Activated CD4-positive, alpha-beta T cell treated with anti-CD3 and anti-CD28 coated beads, Interleukin-2, amount 50 U/mL, for 4 hours (primary cell): ENCODE data around the gene POLR3GL.

Source experiments
- DNase-seq, 2 experiments: peaks; one replicate each; pipeline ENCODE4 v3.0.0-alpha.2; 2020

Gene POLR3GL

DNA sequence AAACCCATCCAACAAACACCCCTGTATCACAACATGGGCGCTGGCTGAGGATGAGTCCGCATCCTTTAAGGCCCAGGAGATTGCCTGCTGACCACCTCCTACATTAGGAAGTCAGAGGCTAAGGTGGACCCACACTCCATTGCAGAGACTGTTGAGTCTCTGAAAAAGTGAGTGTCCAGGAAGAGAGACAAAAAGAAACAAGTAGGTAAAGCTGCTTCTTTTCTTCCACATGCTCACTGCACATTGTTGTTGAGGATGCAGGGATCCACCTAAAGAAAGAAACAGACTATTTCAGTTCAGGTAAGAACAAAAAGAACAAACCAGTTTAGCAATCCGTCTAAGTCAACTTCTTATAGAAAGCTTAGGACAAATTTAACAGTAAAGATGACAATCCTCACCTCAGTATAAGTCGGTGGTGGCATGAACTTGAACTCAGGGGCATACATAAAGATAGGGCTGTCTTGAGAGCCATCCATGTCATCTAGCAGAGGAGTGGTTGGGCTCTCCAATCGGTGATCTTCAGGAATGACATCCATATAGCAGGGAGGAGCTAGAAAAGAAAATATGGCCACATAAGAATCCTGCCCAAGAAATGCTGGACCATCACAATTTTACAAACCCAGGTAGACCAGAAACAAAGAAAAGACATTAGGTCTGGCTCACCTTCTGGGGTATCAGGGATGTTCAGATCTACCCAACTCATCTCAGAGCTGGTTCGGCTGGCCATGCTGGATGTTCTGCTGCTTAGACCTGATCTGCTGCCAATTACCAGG, 29.3 kb downstream of the POLR3GL start:
- no peak for DNase-seq

DNA sequence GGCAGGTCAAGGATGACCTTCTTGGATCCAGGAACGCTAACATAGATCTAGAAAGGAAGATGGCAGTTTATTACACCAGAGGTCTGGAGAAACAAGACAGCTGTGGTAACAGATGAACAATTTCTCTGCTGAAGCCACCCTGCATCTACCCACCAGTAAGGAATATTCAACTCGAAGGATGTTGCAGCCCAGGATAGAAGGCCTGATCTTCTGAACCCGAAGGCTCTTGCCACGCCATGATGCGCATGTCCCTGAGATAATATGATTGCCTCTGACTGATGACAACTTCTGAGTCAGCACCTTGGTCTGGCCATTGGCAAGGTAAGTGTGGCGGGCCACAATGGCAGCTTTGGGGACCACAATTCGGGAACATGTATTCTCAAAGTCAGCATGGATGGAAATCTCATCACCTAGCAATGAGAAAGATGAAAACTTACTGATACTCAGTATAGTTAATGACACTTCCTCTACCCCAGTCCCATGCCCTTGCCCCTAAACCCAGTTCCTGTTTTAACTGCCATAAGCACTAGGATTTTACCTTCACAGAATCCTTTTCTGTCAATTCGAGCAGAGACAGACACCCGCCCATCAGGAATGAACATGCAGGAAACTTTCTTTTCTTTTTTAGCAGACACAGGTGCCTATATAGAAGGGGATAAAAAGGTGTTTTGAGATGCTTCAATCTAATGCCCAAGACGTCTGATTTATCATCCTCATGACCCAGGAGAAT, 30.1 kb downstream of the POLR3GL start:
- DNase-seq: no peak

DNA sequence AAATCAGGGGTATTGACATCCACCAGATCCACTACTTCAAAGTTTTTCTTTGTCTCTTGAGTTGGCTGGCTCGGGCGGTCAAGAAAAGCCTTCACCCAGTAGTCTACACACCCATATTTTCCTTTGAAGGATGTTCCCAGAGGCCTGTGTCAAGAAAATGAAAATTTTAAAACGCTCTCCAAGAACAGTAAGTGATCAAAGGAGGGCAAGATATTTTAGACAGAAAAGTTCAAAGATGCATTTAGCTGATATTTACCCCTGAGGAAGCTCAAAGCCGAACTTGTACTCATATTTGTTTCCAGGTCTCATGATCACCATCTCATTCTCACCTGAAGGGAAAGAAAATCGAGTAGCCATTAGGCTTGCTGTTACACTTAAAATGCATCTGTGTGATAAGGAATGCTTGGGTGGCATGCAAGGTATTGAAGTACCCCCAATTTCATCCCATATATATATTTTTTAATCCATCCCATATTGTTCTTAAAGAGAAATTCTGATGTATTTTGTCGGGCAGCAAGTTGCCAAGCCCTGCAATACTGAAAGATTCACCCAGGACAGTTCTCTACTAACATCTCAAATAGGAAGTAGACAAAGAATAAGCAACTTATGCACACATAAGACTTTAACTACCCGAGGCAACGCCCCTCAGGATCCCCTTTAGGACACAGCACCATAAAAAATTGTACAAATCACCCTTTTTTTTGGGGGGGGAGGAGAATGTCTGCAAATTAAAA, 30.8 kb downstream of the POLR3GL start:
- no peak for DNase-seq

DNA sequence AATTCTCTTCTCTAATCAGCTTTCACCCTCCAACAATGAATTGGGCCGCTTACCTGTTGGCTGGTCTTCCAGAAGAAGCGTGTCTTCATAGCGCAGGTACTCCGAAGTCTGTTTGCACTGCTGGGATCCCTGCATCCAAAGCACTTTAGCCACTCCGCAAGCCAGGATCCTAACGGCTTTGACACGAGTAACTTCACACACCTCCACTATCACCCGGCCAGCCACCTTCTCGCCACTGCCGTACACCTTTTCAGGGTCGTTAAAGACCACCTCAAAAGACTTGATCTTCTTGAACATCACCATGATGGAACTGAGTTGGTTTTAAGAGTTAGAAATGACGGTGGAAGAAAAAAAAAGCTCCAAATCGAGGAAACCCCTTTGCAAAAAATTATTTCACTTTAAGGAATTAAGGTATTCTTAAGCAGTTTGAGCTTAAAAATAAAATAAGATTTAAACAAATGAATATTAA, 31.5 kb downstream of the POLR3GL start:
- no peak for DNase-seq

DNA sequence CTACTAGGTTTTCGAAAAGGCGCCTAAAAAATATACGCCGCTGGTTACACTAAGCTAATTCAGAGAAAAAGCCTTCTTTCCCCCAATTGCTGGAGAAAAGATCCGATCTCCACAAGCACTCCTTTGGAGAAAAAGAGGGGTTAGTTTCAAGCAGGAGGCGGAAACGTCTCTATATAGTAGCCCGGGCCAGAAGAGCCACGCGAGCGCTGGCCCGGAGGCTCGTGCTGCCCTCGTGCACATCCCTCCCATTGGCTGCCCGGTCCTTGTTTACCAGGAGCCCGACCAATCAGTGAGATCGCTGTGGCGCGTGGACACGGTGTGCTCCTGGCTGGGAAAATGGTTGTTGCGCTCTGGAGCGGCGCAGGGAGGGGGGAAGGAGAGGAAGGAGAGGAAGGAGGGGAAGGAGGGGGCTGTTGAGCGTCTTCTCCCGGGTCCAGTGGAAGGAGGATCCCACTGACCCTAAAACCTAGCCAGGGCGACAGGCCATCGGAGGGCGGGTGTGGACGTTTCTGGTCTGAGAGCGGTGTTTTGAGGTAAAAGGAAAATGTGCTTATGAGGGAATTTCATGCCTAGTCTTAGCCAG, 32.0 kb downstream of the POLR3GL start, which contains the start of gene TXNIP:
Gene TXNIP (minus strand): TSS at position 147 of the 583 bp plus-strand sequence. CDS start 313 bp downstream, outside the sequence.
- peak; percentile 74 to 79 for DNase-seq

DNA sequence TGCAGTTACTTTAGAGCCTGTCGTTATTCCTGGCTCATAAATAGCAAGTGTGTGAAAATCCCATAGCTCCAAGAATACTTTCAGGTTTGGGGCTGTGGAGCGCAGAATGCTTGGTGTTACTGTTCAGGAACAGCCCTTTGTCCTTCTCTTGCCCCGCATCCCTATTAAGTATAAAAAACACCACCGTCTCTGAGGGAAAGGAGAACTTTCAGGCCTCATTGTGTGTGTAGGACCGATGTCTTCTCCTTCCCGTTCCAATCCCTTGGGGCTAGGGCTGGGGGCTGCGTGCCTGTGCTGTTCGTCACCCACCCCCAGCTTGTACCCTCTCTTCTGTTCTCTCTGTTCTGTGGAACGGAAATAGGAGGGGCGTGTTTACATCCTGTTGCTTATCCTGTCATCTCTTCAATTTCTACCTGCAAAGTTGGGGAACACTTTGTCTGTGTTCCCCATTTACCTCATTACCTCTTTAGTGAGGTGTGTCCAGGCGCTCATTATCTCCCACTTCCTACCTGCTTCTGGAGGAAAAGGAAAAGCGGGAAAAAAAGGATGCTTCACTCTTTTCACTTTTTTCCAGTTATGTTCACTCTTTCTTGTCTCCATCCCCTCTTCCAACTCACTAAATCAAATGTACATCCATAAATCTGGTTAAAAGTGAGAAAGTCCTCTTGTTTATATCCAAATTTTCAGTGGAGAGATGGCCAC, 32.7 kb downstream of the POLR3GL start:
- DNase-seq: peak in 1 of 2 experiments; percentile 40

DNA sequence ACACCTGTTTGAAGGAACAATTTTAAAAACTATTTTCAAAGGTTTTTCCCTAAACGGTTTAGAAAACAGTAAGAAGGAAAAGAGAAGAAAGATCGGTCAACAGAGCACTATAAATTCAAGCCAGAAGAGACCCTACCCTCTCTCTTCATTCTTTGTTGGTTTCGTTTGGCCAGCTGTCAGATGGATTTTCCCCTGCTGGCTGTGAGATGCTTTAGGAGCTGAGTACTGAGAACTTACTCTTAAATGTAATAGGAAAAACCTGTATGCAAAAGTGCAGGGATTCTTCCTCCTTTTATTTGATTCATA, 33.2 kb downstream of the POLR3GL start:
- DNase-seq: no peak

DNA sequence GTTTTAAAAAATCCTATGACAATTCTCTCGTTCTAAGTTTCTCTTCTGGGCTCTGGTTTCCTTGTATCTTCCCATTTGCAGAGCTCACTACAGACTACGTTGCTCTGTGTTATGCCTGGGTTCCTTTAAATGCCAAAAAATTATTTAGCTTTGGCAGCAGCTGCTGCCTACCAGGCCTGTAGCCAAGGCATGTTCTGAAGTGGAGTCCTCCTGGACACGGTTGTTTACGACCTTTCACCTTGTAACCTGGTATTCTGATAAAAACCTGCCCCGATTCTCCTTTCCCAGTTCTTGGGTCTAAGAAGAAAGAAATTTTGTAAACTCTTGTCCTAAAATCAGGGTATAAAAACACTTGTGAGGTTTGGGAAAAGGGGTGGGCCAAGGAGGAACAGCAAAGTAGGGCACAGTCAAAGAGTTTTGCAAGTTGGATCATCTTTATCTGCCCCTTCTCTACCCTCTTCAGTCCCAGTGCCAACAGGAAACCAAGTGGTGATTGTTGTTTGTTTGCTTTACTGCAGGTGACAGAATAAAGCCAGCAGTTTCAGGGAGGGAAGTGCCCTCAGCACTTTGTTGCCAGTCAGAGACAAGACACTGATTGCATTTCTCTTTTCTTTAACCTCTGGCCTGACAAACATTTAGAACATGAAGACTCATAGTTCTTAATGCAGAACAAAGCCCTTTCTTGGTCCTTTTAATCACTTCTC, 35.0 kb downstream of the POLR3GL start:
- no peak for DNase-seq

DNA sequence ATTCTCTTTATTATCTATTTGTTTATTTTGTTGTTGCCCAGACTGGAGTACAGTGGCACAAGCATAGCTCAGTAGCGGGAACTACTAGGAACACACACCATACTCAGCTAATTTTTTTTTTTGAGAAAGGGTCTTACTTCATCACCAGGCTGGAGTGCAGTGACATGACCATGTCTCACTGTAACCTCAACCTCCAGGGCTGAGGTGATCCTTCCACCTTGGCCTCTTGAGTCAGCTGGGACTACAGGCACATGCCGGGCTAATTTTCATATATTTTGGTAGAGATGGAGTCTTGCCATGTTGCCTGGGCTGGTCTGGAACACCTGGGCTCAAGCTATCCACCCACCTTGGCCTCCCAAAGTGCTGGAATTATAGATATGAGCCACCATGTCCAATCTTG, 37.2 kb downstream of the POLR3GL start:
- DNase-seq: no peak

DNA sequence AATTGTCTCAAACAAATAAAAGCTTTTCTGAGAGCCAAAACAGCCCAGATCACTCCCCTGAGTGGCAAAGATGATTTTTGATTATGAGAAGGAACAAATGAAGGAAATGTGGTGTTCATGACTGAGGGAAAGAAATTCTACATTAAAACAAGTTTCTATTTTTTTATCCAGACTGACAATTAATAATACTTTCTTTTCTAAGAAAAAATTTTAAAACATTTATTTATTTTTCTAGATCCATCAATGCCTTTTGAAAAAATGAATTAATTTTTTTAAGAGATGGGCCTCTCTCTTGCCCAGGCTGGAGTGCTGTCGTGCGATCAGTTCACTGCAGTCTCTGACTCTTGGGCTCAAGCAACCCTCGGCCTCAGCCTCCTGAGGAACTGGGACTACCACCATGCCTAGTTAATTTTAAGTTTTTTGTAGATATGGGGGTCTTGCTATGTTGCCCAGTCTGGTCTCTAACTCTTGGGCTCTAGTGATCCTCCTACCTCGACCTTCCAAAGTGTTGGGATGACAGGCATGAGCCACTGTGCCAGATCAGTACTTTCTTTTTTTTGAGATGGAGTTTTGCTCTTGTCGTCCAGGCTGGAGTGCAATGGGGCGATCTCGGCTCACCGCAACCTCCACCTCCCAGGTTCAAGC, 43.1 kb downstream of the POLR3GL start:
- no peak for DNase-seq

DNA sequence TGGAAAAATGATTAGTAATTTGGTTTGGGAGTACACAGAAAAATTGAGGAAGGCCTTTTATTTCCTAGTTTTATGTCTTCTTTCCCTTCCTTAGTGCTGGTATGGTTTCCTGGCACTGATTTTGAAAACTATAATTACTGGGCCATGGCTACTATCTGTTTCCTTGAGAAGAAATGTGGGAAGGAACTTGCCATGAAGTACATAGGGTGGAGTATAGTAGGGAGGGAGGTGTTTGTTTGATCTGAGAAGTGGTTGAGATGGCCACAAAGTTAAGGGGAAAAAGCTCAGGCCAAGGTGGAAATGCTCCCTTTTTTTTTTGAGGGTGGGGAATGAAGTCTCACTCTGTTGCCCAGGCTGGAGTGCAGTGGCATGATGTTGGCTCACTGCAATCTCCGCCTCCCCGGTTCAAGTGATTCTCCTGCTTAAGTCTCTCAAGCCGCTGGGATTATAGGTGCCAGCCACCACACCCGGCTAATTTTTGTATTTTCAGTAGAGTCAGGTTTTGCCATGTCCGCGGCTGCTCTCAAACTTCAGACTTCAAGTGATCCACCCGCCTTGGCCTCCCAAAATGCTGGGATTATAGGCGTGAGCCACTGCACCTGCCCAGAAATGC, 45.7 kb downstream of the POLR3GL start:
- no peak for DNase-seq

DNA sequence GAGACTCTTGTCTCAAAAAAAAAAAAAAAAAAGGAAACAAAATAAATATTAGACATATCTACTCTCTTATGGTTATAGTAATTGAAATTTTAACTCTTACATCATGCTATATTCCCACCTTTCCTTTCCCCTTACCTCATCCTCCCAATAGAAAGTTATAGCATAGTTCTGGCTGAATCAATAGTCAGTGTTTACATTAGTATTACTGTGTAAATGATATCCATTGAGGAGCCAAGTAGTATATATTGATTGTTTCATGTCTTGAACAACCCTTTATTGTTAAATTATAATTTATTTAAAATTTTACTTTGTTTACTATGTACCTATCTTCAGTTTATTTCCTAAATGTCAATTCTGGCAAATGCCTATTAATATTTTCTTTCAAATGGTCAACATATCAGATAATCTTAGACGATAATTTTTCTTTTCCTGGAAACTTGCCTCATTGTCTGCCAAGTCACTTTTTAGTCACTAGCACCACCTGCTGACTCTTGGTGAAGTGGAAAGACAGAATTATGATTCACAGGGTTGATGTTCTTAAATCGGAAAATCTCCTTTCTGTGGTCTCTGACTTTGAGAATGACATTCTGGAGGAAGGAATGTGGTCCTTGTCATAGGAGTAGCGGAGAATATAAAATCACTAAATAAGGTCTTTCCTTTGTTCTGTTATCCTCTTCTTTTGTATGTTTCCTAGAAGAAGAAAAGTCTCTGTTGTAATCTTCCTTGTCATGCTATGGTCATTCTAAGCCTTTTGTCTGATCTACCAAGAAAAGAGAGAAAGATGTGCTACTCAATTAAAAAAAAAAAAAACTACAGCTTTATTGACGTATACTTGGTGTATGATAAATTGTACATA, 48.4 kb downstream of the POLR3GL start:
- peak; percentile 46 to 52 for DNase-seq

DNA sequence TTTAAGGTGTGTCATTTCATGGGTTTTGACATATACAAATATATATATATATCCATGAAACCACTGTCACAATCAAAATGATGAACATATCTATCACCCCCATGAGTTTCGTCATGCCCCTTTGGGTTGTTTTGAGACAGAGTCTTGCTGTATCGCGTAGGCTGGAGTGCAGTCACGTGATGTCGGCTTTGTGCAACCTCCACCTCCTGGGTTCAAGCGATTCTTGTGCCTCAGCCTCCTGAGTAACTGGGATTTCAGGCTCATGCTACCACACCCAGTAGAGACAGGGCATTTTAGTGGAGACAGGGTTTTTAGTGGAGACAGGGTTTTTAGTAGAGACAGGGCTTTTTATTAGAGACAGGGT, 49.1 kb downstream of the POLR3GL start:
- DNase-seq: no peak

DNA sequence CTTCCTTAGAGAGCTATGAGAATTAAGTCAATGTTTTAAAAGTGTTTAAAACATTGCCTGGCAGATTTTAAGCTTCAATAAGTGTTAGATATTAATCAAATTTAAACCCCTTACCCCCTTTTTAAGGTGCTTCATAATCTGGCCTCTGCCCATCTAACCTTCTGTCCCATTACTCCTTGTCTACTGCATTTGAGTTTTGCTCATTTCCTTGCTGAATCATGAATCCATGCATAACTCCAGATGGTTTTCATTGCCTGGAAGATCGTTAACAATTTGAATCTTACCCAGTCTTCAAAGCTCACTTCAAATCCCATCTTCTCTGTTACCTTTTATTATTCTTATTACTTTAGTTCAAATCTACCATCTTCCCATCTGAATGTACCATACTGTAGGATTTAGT, 52.4 kb downstream of the POLR3GL start:
- DNase-seq: no peak

DNA sequence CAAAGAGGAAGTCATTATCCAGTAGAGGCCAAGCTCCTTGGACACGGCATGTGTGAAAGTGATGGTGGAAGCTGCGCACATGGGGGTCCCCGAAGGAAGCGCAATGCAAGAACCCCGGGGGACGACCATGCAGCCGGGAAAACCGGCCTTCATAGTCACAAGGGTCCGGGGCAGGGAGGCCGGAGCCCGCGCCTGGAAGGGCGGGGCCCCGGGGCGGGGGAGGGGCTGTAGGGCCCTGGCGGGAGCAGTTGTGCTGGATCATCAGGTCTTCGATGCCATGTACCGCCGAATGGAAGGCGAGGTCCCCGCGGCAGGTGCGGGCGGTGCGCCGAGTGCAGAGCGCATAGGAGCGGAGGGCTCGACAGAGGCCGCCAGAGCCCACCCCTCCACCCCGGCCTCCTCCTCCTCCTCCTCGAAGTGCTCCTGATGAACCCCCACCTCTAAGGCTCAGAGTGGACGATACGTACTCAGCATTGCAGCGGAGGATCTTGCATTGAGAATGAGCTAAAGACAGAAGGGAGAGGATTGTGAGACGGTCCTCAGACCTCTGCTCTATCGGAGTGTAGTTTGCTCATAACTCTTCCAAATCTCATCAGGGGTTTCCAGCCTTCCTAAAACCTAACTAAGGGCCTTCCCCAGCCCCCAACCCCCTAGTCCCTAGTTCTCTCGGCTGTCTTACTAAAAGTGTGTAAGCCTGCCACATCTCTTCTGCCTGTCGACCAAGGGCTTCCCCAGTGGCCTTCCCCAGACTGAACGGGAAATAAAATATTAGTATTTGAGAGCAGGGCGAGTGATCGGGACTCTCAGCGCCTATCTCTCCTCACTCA, 55.0 kb downstream of the POLR3GL start:
- no peak for DNase-seq

DNA sequence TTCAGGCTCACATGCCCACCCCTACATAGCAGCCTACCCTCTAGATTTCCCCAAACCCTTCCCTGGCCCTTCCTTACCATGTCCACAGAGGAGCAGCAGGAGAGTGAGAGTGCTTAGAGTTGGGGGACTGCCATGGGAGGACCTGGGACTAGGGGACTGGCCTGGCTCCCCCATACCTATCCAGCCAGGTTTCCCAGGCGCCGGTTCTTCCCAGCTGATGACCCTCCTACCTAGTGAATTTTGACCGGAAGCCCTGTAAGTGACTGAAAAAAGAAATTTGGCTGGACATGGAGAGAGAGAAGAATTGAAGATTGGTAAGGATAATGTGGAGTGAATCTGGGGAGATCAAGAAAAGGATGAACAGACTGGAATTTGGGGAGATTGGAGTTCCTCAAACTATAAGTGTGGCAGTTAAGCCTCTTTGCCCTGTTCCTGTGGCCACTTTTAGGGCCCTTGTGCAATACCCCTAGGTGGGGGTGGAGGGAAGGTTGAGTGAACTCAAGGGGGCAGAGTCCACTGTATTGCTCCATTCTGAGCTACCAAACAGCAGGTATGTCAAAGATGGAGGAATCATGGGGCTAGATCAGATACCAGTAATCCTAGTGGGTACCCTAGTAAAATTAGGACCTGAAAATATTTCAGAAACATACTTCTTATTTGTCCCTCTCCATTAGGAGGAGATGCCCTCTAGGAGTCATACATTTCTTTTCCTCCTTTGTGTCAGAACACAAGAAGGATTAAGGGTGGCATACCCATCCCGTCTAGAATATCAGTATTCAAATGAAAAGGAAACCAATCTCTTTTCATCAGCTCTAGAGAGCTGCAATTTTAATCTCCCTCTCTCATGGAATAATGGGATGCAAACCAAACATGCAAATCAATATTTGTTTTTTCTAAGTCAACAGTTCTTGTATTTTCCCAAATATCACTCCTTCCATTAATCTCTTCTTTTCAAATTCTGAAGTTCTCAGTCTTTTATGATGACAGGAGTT, 55.9 kb downstream of the POLR3GL start:
- no peak for DNase-seq

DNA sequence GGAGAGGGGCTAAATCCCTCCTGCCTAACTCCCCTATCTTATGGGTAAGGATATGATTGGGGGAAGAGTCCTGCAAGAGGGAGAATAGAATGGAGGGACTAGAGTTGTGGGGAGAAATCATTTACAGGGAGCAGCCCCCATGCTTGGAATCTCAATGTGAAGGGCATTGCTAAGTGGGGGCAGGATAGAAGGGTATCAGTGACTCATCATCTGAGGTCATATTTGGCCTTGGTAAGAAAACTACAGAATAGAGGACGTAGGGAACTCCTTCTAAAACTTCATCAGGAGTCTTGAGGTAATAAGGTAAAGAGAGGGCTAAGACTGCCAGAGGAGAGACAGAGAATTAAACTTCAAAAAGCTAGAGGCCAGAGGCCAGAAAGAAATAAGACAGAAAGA, 56.6 kb downstream of the POLR3GL start:
- no peak for DNase-seq
